Skeletal muscle satellite cell (primary cell): ENCODE measurements around the gene MLLT10.
"Not testable (repeated sequence)": the region's sequence is repeated elsewhere in the genome, so short reads cannot be mapped to it uniquely, and the experiment has no call there.

Experiments used
- H3K27me3 ChIP-seq: 2 replicates; pipeline ENCODE4 v1.7.0; 2013; ENCODE audit warnings: low read length; ENCODE audit not compliant: control insufficient read depth, insufficient read depth
- H3K36me3 ChIP-seq: 2 replicates; pipeline ENCODE4 v1.7.0; 2013; ENCODE audit warnings: mild to moderate bottlenecking, control low read depth, low read length; ENCODE audit not compliant: insufficient read depth
- H3K4me1 ChIP-seq: 2 replicates; pipeline ENCODE4 v1.7.0; 2013; ENCODE audit warnings: low read length; ENCODE audit not compliant: control insufficient read depth, insufficient read depth
- H3K4me2 ChIP-seq: 2 replicates; pipeline ENCODE4 v1.7.0; 2013; ENCODE audit warnings: mild to moderate bottlenecking, low read length
- H3K4me3 ChIP-seq: 2 replicates; pipeline ENCODE4 v1.7.0; 2013; ENCODE audit warnings: low read length
- H3K9ac ChIP-seq: 2 replicates; pipeline ENCODE4 v1.7.0; 2013; ENCODE audit warnings: mild to moderate bottlenecking, low read depth, low read length, moderate library complexity
- H3K9me3 ChIP-seq: replicated peaks from 2 replicates; pipeline ENCODE4 v1.7.0; 2013; ENCODE audit warnings: mild to moderate bottlenecking, control low read depth, low read length

MLLT10 gene

DNA sequence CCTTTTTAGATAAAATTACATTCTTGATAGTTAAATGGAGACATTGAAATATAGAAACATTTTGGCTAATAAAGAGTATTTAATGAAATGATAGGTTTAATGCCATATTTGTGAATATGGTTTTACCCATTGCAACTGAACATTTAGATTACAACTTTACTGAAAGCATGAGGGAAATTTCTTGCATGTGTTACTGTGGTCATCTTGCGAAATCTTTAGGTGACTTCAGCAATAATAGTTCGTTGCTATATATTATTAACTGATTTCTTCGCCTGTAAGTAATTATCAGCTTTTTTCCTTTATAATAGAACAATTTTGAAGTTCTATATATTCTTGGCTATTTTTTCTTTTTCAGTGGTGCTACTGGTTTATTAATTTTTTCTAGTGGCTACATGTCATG is 83.2 kb downstream of the MLLT10 start:
- Histone ChIP-seq H3K4me3 (no peak overlapping the region), H3K9me3 (no peaks in the 10 kb centered on the region), H3K4me2 (no peak overlapping the region), H3K36me3 (peaks cover 20% of the 10 kb centered on the region), H3K27me3 (no peaks in the 10 kb centered on the region), H3K9ac (no peak overlapping the region), H3K4me1 (no peaks in the 10 kb centered on the region)

DNA sequence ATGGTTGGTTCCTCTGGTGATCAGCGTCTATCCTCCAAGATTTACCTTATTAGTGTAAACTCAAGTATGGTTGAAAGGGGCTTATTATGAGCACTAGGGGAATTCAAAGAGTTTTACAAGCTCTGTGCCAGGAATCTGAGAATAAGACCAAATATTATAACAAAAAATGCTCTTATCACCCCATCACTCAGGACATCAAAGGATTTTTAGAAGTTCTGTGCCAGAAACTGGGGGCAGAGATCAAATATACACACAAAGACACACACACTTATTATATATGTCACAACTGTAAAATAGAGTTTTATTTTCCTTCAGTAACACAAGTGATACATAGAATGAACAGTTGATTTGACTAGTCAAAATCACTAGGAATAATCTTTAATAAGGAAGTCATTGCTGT is 89.3 kb downstream of the MLLT10 start:
- H3K36me3 ChIP-seq, result peaks cover 24% of the 10 kb centered on the region

GRCh38 chr10:21624421-21624820 is 90.4 kb downstream of the MLLT10 start:
- not testable (repeated sequence) for H3K9me3 ChIP-seq, H3K4me2 ChIP-seq, H3K27me3 ChIP-seq, H3K4me1 ChIP-seq, H3K9ac ChIP-seq, H3K4me3 ChIP-seq
- peaks cover 27% of the 10 kb centered on the region for H3K36me3 ChIP-seq

More for the DNA sequence above, 89.3 kb downstream of the MLLT10 start:
- H3K27me3 ChIP-seq, result no peaks in the 10 kb centered on the region
- H3K9me3 ChIP-seq, result no peaks in the 10 kb centered on the region
- no peak overlapping the region for H3K4me3 ChIP-seq
- H3K4me1 ChIP-seq, result no peaks in the 10 kb centered on the region
- no peak overlapping the region for H3K4me2 ChIP-seq
- no peak overlapping the region for H3K9ac ChIP-seq

GRCh38 chr10:21624951-21625350 is 90.9 kb downstream of the MLLT10 start:
- H3K9ac ChIP-seq, result no peak overlapping the region

DNA sequence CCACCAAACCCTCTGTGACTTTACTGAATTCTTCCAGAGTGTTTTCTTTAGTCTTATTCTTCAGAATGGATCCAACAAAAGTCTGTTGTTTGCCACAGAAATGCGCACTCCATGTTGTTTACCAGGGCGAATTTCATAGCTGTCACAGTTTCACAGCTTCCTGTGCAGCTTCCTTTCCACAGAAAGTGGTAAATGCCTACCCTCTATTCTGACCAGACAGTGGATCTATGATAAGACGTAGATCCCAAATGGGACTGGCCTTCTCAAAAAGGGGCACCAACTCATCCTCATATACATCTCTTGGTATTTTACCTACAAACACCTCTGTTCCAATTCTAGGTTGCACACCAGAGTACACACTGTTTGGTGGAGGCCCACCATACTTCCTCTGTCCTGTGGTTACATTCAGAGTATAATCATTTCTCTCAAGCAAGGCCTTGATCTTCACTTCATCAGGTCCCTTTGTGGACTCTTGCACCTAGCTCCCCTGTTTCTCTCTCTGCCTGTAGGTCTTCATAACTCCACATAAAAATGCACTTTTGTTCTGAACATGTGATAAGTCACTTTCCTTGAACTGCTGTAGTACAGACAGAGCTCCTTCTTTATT is 91.7 kb downstream of the MLLT10 start:
- H3K4me3 ChIP-seq, result no peak overlapping the region
- no peaks in the 10 kb centered on the region for H3K9me3 ChIP-seq
- no peak overlapping the region for H3K4me2 ChIP-seq
- H3K36me3 ChIP-seq, result peaks cover 28% of the 10 kb centered on the region
- no peaks in the 10 kb centered on the region for H3K27me3 ChIP-seq
- H3K9ac ChIP-seq, result no peak overlapping the region
- H3K4me1 ChIP-seq, result no peaks in the 10 kb centered on the region

More at GRCh38 chr10:21624951-21625350, 90.9 kb downstream of the MLLT10 start:
- Histone ChIP-seq H3K4me3 (no peak overlapping the region), H3K9me3 (no peaks in the 10 kb centered on the region), H3K4me2 (no peak overlapping the region), H3K27me3 (no peaks in the 10 kb centered on the region), H3K36me3 (peaks cover 31% of the 10 kb centered on the region), H3K4me1 (no peaks in the 10 kb centered on the region)

- no peaks in the 10 kb centered on the region for H3K9me3 ChIP-seq
- H3K36me3 ChIP-seq, result peaks cover 28% of the 10 kb centered on the region
- H3K27me3 ChIP-seq, result no peaks in the 10 kb centered on the region
Measured at GRCh38 chr10:21626457-21627161, 92.6 kb downstream of the MLLT10 start.

DNA sequence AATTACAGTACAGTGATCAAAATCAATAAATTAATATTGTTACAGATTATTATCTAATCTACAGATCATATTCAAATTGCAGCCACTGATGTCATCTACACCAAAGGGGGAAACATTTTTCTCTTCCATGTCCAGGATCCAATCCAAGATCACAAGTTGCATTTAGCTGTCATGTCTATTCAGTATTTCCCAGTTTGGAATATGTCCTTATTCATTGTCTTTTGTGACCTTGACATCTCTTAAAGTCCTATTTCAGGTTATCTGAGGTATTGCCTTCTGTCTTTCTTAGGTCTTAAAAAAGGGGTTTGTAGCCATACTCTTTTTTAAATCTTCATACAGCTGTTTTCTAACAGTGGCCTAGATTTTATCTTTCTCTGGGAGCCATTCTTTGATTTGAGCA is 93.3 kb downstream of the MLLT10 start:
- peaks cover 28% of the 10 kb centered on the region for H3K36me3 ChIP-seq
- H3K9ac ChIP-seq, result no peak overlapping the region

More at GRCh38 chr10:21626457-21627161, 92.6 kb downstream of the MLLT10 start:
- Histone ChIP-seq H3K4me1 (no peaks in the 10 kb centered on the region), H3K4me2 (no peak overlapping the region), H3K9ac (no peak overlapping the region), H3K4me3 (no peak overlapping the region)

GRCh38 chr10:21628023-21628422 is 94.0 kb downstream of the MLLT10 start:
- Histone ChIP-seq H3K4me1 (no peaks in the 10 kb centered on the region), H3K9me3 (no peaks in the 10 kb centered on the region), H3K9ac (no peak overlapping the region), H3K36me3 (peaks cover 21% of the 10 kb centered on the region), H3K4me3 (no peak overlapping the region), H3K4me2 (no peak overlapping the region), H3K27me3 (no peaks in the 10 kb centered on the region)

More for the DNA sequence above, 93.3 kb downstream of the MLLT10 start:
- H3K4me3 ChIP-seq, result no peak overlapping the region
- H3K9me3 ChIP-seq, result no peaks in the 10 kb centered on the region
- no peaks in the 10 kb centered on the region for H3K27me3 ChIP-seq
- H3K4me1 ChIP-seq, result no peaks in the 10 kb centered on the region
- H3K4me2 ChIP-seq, result no peak overlapping the region

DNA sequence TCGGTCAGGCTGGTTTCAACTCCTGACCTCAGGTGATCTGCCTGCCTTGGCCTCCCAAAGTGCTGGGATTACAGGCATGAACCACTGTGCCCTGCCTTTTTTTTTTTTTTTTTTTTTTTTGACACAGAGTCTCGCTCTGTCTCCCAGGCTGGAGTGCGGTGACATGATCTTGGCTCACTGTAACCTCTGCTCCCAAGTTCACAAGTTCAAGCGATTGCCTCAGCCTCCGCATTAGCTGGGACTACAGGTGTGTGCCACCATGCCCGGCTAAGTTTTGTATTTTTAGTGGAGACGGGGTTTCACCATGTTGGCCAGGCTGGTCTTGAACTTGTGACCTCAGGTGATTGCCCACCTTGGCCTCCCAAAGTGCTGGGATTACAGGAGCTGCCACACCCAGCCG is 94.6 kb downstream of the MLLT10 start:
- not testable (repeated sequence) for H3K4me1 ChIP-seq, H3K9me3 ChIP-seq, H3K27me3 ChIP-seq, H3K4me2 ChIP-seq, H3K4me3 ChIP-seq, H3K9ac ChIP-seq
- H3K36me3 ChIP-seq, result peaks cover 19% of the 10 kb centered on the region

DNA sequence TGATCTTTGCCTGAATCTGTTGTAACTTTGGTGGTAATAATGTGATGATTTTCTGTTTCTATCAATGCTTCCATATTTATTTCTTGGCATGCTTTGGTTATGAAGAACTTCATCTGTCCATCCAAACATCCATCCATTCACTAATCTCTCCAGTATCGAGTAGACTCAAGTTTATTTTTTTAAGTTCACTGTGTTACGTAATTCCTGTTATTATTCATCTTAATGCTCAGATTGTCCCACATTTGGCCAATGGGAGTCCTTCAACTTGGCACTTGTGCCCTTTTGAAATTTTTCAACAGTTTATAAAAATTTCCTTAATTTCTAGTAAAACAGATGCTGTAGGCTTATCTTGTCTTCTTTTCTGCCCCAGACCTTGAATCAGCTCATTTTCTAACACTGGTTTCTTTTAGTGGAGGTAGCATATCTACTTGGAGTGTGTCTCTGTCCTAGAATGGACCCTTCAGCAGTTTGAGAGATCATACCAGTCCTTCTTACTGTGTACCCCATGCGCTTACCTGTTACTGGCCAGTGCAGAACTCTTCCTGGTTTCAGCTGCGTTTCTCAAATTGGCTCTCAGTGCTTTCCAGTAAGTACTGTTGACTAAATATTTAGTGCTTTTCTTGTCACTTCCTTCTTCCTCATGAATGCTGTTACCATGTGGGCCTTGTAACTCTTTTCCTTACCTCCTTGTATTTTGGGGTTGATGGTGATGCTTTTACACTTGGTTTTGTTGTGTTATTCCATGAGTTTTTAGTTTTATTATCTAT is 100.8 kb downstream of the MLLT10 start:
- Histone ChIP-seq H3K4me1 (peaks cover 12% of the 10 kb centered on the region), H3K27me3 (no peaks in the 10 kb centered on the region), H3K9me3 (no peaks in the 10 kb centered on the region), H3K4me2 (no peak overlapping the region), H3K9ac (no peak overlapping the region), H3K36me3 (peaks cover 15% of the 10 kb centered on the region), H3K4me3 (no peak overlapping the region)

- Histone ChIP-seq H3K27me3 (no peaks in the 10 kb centered on the region), H3K9ac (no peak overlapping the region), H3K36me3 (peaks cover 10% of the 10 kb centered on the region), H3K9me3 (no peaks in the 10 kb centered on the region), H3K4me3 (no peak overlapping the region), H3K4me1 (peaks cover 12% of the 10 kb centered on the region), H3K4me2 (no peak overlapping the region)
Measured at GRCh38 chr10:21637795-21638194, 103.8 kb downstream of the MLLT10 start.
